Testis (tissue), 2 donors: ENCODE measurements around the gene DES.

Source experiments
- POLR2A ChIP-seq: fragments of 450-650 bp; IDR thresholded peaks from one replicate; pipeline ENCODE4 v1.6.1; 2017; ENCODE audit warnings: antibody characterized with exemption, mild to moderate bottlenecking, moderate library complexity
- TF ChIP-seq, protein P1 (sequence below), 3 experiments: fragments of 450-650 bp in 2 of 3; fragments of 200-600 bp in 1 of 3; sonication (generic) in 1 of 3; IDR thresholded peaks; one replicate each; pipeline ENCODE4 v1.5.1; 2016 to 2019; ENCODE audit warnings: antibody characterized with exemption in 3 of 3, mild to moderate bottlenecking in 2 of 3, moderate library complexity in 1 of 3

DNA sequence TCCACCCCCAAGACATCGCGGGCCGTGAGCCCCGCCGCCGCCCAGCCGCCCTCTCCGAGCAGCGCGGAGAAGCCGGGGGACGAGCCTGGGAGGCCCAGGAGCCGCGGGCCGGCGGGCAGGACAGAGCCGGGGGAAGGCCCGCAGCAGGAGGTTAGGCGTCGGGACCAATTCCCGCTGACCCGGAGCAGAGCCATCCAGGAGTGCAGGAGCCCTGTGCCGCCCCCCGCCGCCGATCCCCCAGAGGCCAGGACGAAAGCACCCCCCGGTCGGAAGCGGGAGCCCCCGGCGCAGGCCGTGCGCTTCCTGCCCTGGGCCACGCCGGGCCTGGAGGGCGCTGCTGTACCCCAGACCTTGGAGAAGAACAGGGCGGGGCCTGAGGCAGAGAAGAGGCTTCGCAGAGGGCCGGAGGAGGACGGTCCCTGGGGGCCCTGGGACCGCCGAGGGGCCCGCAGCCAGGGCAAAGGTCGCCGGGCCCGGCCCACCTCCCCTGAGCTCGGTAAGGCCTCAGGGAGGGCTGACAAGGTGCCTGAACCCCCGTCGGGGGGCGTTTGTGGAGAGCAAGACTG is 30.7 kb downstream of the DES start:
- no peak for TF ChIP-seq POLR2A
- TF ChIP-seq, protein P1, sequence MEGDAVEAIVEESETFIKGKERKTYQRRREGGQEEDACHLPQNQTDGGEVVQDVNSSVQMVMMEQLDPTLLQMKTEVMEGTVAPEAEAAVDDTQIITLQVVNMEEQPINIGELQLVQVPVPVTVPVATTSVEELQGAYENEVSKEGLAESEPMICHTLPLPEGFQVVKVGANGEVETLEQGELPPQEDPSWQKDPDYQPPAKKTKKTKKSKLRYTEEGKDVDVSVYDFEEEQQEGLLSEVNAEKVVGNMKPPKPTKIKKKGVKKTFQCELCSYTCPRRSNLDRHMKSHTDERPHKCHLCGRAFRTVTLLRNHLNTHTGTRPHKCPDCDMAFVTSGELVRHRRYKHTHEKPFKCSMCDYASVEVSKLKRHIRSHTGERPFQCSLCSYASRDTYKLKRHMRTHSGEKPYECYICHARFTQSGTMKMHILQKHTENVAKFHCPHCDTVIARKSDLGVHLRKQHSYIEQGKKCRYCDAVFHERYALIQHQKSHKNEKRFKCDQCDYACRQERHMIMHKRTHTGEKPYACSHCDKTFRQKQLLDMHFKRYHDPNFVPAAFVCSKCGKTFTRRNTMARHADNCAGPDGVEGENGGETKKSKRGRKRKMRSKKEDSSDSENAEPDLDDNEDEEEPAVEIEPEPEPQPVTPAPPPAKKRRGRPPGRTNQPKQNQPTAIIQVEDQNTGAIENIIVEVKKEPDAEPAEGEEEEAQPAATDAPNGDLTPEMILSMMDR (IDR thresholded peaks at IDR 0.05), result no peak
